Measurements from ENCODE around the gene PPP1R12B. TPM values are rescaled to one million over a fixed set of nuclear protein-coding genes. Genes with fewer than 3 reads are reported as not detected.
A peak's percentile ranks its signal among the peaks of the same experiment; 100 is the strongest.
"Not testable (repeated sequence)": the region's sequence is repeated elsewhere in the genome, so short reads cannot be mapped to it uniquely, and the experiment has no call there.

PPP1R12B gene
- total RNA-seq, 1 experiment from 2014 or later, result 17.0 TPM

DNA sequence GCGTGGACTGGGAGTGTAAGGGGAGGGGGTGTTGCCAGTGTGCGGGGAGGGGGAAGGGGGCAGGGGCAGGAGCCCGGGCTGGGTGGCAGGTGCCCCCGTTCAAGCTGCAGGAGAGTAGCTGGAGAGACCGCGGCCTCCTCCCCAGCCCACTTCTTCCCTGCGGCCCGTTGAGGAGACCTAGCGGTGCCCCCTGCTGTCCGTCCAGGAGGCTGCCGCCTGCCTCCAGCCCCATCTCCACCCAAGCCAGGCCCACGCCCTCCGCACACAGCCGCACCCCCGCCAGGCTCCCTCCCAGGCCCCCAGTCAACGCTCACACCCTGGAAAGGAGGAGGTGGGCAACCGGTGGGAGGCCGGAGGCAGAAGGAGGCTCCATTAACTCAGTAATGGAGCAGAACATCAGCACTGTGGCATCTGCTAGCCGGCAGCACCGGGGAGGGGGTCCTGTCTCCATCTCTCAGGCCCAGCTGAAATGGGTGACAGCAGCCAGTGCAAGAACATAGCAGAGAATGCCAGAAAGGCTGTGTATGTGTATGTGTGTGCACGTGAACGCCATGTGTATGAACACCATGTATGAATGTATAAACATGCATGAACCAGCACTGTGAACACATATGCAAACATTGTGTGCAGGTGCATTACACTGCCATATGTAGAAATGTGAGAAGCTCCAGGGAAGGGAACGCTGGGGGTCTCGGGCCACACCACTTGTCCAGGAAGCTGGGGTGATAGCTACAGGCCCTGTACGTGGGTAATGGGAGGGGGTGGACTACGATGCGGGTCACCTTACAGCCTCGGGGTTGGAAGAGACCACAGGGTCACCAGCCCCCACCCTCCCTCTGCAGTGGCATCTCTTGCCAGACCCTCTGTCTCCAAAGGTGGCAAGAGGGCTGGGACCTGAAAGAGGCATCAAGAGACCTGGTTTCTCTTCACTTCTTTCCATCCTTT is 277.2 kb downstream of the PPP1R12B start:
- CTCF ChIA-PET, result interaction anchor here (0.7 to 1.5 kb wide), 3 partner anchors 26 to 471 kb away, joined by 4 to 11 read pairs (median 4); no protein-coding TSS in a partner anchor
- no peaks in the 10 kb centered on the region for H3K9me3 ChIP-seq (ENCODE audit: low read depth, low read length, poor library complexity, severe bottlenecking)
- peaks cover 47% of the 10 kb centered on the region for H3K4me1 ChIP-seq (ENCODE audit: insufficient read depth, low read length, poor library complexity, severe bottlenecking)
- POLR2A ChIA-PET (ENCODE audit: low non-redundant PET), result no interaction called here
- peak overlapping the region; percentile 37 for H3K27ac ChIP-seq (ENCODE audit: low read depth, low read length, poor library complexity, severe bottlenecking)
- no peaks in the 10 kb centered on the region for H3K27me3 ChIP-seq (replicated peaks; ENCODE audit: insufficient read depth, low read depth, low read length, poor library complexity)
- intact Hi-C loops (cut with micrococcal nuclease; ENCODE audit: unreplicated experiment), result loop anchor here (1.0 kb wide), 1 partner anchor 124 kb away; no protein-coding TSS in a partner anchor
- H3K36me3 ChIP-seq (ENCODE audit: insufficient read depth, low read length, poor library complexity, severe bottlenecking), result no peaks in the 10 kb centered on the region
- no peak overlapping the region for H3K4me3 ChIP-seq (ENCODE audit: low read depth, low read length, poor library complexity, severe bottlenecking)
- no peak for TF ChIP-seq EZH2 (IDR thresholded peaks at IDR 0.05; ENCODE audit: borderline replicate concordance, low read depth, low read length, poor library complexity, severe bottlenecking)
- TF ChIP-seq, protein P1, sequence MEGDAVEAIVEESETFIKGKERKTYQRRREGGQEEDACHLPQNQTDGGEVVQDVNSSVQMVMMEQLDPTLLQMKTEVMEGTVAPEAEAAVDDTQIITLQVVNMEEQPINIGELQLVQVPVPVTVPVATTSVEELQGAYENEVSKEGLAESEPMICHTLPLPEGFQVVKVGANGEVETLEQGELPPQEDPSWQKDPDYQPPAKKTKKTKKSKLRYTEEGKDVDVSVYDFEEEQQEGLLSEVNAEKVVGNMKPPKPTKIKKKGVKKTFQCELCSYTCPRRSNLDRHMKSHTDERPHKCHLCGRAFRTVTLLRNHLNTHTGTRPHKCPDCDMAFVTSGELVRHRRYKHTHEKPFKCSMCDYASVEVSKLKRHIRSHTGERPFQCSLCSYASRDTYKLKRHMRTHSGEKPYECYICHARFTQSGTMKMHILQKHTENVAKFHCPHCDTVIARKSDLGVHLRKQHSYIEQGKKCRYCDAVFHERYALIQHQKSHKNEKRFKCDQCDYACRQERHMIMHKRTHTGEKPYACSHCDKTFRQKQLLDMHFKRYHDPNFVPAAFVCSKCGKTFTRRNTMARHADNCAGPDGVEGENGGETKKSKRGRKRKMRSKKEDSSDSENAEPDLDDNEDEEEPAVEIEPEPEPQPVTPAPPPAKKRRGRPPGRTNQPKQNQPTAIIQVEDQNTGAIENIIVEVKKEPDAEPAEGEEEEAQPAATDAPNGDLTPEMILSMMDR (conservative IDR thresholded peaks at IDR 0.05; ENCODE audit: low read depth, low read length), result peak; percentile 72
- peak; percentile 85 for DNase-seq (ENCODE audit: low spot score)
- no TSS peak for BruUV-seq (replicated peaks)

DNA sequence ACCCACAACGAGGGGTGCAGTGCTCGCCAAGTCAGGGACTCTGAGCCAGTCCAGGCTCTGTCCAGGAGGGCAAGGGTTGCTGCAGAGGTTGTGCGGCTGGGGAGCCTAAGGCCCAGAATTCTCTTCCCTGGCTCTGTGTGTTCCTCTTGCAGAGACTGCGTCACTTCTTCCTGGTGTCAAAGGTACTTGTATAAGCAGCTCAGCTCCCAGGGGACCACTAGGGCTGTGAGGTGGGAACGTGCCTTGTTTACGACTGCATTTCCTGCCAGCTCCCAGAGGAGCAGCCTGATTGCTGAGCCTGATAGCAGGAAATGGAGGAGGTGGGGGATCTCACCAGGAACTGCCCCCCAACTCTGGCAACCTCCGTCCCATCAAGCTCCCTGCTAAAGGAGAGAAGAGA is 278.5 kb downstream of the PPP1R12B start:
- H3K4me3 ChIP-seq (ENCODE audit: low read depth, low read length, poor library complexity, severe bottlenecking); H3K27me3 ChIP-seq (replicated peaks; ENCODE audit: insufficient read depth, low read depth, low read length, poor library complexity); H3K36me3 ChIP-seq (ENCODE audit: insufficient read depth, low read length, poor library complexity, severe bottlenecking); intact Hi-C loops (cut with micrococcal nuclease; ENCODE audit: unreplicated experiment); H3K9me3 ChIP-seq (ENCODE audit: low read depth, low read length, poor library complexity, severe bottlenecking); BruUV-seq (replicated peaks); POLR2A ChIA-PET (ENCODE audit: low non-redundant PET): not testable (repeated sequence)
- peak; percentile 88 for DNase-seq (ENCODE audit: low spot score)
- Histone ChIP-seq H3K27ac (ENCODE audit: low read depth, low read length, poor library complexity, severe bottlenecking) (peak overlapping the region; percentile 48), H3K4me1 (ENCODE audit: insufficient read depth, low read length, poor library complexity, severe bottlenecking) (peaks cover 47% of the 10 kb centered on the region)
- CTCF ChIA-PET, result interaction anchor here (0.9 kb wide), 1 partner anchor 27 kb away, joined by 3 read pairs; no protein-coding TSS in a partner anchor

GRCh38 chr1:202627841-202628565 is 279.5 kb downstream of the PPP1R12B start:
- POLR2A ChIA-PET (ENCODE audit: low non-redundant PET), result no interaction called here
- BruUV-seq (replicated peaks), result no TSS peak
- no peak overlapping the region for H3K4me3 ChIP-seq (ENCODE audit: low read depth, low read length, poor library complexity, severe bottlenecking)
- CTCF ChIA-PET, result interaction anchor here (0.6 kb wide), 1 partner anchor 122 kb away, joined by 3 read pairs; no protein-coding TSS in a partner anchor
- intact Hi-C loops (cut with micrococcal nuclease; ENCODE audit: unreplicated experiment), result no loop called here
- peaks cover 42% of the 10 kb centered on the region for H3K4me1 ChIP-seq (ENCODE audit: insufficient read depth, low read length, poor library complexity, severe bottlenecking)
- no peak overlapping the region for H3K27ac ChIP-seq (ENCODE audit: low read depth, low read length, poor library complexity, severe bottlenecking)
- no peaks in the 10 kb centered on the region for H3K9me3 ChIP-seq (ENCODE audit: low read depth, low read length, poor library complexity, severe bottlenecking)
- no peak for DNase-seq (ENCODE audit: low spot score)
- TF ChIP-seq, protein P1 (conservative IDR thresholded peaks at IDR 0.05; ENCODE audit: low read depth, low read length), result no peak
- no peak for TF ChIP-seq EZH2 (IDR thresholded peaks at IDR 0.05; ENCODE audit: borderline replicate concordance, low read depth, low read length, poor library complexity, severe bottlenecking)
- no peaks in the 10 kb centered on the region for H3K36me3 ChIP-seq (ENCODE audit: insufficient read depth, low read length, poor library complexity, severe bottlenecking)
- no peaks in the 10 kb centered on the region for H3K27me3 ChIP-seq (replicated peaks; ENCODE audit: insufficient read depth, low read depth, low read length, poor library complexity)

Data from A673 (cell line).